Large intestine (tissue), 3 donors: ENCODE results near the gene CHTF8. TPM values are rescaled to one million over a fixed set of nuclear protein-coding genes. Genes with fewer than 3 reads are reported as not detected.
"Not testable (repeated sequence)": the region's sequence is repeated elsewhere in the genome, so short reads cannot be mapped to it uniquely, and the experiment has no call there.

Experiments
- DNase-seq, 2 donors: peaks; one replicate each; pipeline versions ENCODE4 v3.0.0 to v3.0.0-alpha.2; 2013
- H3K27ac ChIP-seq: one replicate; pipeline ENCODE4 v1.5.1; 2013; ENCODE audit warnings: low read length
- H3K27me3 ChIP-seq: 2 replicates; pipeline ENCODE4 v1.6.1; 2013; ENCODE audit warnings: low read length; ENCODE audit not compliant: control insufficient read depth, insufficient read depth
- H3K36me3 ChIP-seq: 2 replicates; pipeline ENCODE4 v1.6.1; 2013; ENCODE audit warnings: low read length; ENCODE audit not compliant: control insufficient read depth, insufficient read depth
- H3K4me1 ChIP-seq: one replicate; pipeline ENCODE4 v1.6.1; 2013; ENCODE audit warnings: low read length; ENCODE audit not compliant: control insufficient read depth, insufficient read depth
- H3K4me3 ChIP-seq: one replicate; pipeline ENCODE4 v1.5.1; 2013; ENCODE audit warnings: low read length
- H3K9me3 ChIP-seq: one replicate; pipeline ENCODE4 v1.6.1; 2013; ENCODE audit warnings: mild to moderate bottlenecking, low read depth, low read length, moderate library complexity; ENCODE audit not compliant: control insufficient read depth
- WGBS: methylation state at CpG from one replicate; pipeline ENCODE4 v1.1.5; 2013; ENCODE audit warnings: low lambda C conversion rate; ENCODE audit not compliant: insufficient coverage; 5-methylcytosine and 5-hydroxymethylcytosine counted together
- polyA plus RNA-seq: library from polyadenylated mRNA; unstranded; fragments of 120-200 nt; gene quantifications from one replicate; pipeline ENCODE4 v1.2.1, GENCODE V29; 2013

CHTF8 gene
- polyA plus RNA-seq, 1 donor, result 93.8 TPM

GRCh38 chr16:69141014-69141413 is 8.6 kb upstream of the CHTF8 start:
- no peak for DNase-seq
- 95% methylated on average over 2 of the region's 5 CpGs for WGBS
- Histone ChIP-seq H3K4me1 (no peaks in the 10 kb centered on the region), H3K4me3 (no peak overlapping the region), H3K27ac (no peak overlapping the region), H3K27me3 (no peaks in the 10 kb centered on the region), H3K36me3 (peaks cover 64% of the 10 kb centered on the region), H3K9me3 (no peaks in the 10 kb centered on the region)

DNA sequence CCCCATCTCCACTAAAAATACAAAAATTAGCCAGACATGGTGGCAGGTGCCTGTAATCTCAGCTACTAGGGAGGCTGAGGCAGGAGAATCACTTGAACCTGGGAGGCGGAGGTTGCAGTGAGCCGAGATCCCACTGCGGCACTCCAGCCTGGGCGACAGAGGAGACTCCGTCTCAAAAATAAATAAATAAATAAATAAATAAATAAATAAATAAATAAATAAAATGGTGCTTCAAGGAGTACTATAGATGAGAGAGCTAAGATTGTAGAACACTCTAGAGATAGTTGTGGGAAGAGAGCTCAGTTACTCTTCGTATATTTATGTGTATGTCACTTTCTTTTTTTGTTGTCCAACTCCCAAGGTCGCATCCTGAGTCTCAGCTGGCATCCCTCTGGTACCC is 7.1 kb upstream of the CHTF8 start:
- not testable (repeated sequence) for DNase-seq, H3K4me1 ChIP-seq, H3K27ac ChIP-seq, H3K4me3 ChIP-seq, H3K27me3 ChIP-seq, H3K9me3 ChIP-seq
- peaks cover 60% of the 10 kb centered on the region for H3K36me3 ChIP-seq
- WGBS, result no CpG with 5 or more reads among the region's 7 CpGs

DNA sequence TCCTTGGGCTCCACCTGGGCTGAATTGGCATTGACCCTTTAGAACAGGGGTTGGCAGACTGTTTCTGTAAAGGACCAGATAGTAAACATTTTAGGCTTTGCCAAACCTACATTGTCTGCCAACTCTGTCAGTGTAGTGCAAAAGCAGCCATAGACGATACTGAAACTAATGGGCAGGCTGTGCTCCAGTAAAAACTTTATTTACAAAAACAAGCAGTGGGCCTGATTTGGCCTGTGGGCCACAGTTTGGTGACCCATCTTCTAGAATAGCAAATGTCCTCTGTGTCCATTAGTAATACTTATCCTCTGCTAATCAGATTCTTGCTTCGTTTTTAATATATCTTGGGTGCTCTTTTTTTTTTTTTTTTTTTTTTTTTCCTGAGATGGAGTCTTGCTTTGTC is 6.2 kb upstream of the CHTF8 start:
- H3K4me3 ChIP-seq, result no peak overlapping the region
- no CpG with 5 or more reads among the region's 2 CpGs for WGBS
- H3K36me3 ChIP-seq, result peaks cover 54% of the 10 kb centered on the region

DNA sequence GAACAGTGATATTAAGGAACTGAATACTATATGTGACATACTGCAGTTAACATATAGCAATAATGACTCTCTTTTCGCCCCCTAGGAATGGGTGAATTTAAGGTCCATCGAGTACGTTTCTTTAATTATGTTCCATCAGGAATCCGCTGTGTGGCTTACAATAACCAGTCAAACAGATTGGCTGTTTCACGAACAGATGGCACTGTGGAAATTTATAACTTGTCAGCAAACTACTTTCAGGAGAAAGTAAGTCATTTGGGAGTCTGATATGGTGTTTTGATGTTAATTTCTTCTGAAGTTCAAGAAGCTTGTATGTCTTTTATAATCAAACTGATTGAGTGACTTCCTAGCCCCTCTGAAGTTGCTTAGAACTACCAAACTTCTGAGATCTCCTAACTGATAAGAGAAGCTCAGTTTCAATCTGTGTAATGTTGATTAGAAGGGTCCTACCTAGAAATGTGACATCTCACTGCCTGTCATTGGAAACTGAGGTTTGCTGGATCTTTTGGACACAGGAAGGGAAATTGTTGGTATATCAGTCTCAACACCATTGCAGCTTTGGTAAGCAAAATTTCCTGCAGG is 1.1 kb upstream of the CHTF8 start:
- no peaks in the 10 kb centered on the region for H3K9me3 ChIP-seq
- no peak overlapping the region for H3K27ac ChIP-seq
- H3K4me3 ChIP-seq, result peak overlapping the region; percentile 93
- DNase-seq, result peak in 1 of 2 donors; percentile 11
- peaks cover 23% of the 10 kb centered on the region for H3K36me3 ChIP-seq
- no CpG with 5 or more reads among the region's 5 CpGs for WGBS
- H3K4me1 ChIP-seq, result peaks cover 3% of the 10 kb centered on the region
- no peaks in the 10 kb centered on the region for H3K27me3 ChIP-seq

More for the DNA sequence above, 6.2 kb upstream of the CHTF8 start:
- Histone ChIP-seq H3K27me3 (no peaks in the 10 kb centered on the region), H3K4me1 (peaks cover 3% of the 10 kb centered on the region), H3K9me3 (no peaks in the 10 kb centered on the region), H3K27ac (no peak overlapping the region)
- DNase-seq, result no peak

DNA sequence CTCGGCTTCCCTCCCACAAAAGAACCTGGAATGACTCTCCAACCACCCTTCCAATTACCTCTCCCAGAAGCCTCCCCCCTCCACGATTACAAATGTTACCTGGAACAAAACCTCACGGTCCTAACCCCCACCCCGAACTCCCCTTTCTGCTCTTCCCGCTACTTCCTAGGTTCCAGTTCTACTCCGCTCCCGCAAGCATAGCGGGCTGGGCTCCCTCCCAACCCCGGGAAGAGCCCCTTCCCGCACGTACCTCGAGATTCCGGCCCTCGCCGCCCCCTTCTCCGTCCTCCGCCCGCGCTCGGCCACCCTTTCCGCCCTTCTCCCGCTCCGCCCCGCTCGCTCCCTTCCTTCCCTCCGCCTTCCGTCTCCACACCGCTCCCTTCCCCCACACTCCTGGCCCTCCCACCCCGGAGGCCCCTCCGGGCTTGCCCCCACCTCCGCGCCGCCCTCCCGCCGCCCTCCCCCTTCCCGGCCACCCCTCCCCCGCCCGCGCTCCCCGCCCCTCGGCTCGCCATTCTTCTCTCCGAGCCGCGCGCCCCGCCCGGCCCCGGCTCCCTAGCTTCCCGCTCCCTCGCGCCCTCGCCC is 457 bp downstream of the CHTF8 start:
- WGBS, result no CpG with 5 or more reads among the region's 53 CpGs

DNA sequence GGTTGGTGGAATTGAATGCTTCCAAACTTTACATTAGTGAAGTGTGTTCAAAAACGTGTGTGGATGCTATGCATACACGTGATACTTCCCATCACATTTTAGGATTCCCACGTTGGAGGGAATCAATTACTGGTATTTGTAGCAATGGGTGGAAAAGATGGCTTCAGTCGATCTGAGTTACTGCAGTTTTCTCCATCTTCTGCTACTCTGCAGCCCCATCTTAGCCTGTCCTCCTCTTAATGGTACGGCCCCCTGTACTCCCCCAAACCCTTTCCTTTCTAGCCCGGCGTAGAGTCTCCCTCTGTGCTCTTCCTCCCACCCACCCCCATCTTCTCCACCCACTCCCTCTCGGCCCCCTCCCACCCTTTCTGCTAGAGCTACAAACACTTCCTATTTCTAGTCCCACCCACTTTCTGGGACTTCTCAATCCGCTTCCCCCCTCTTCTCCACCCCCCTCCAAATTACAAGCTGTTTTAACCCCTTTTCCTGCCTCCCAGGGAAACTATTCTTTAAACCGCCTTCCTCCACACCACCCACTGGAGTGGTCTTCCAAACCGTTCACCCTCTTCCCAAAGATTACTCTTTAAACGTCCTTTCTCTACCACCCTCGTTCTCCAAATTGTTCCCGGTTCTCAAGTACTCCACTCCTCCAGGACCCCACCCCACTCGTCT is 1.1 kb downstream of the CHTF8 start:
- peaks cover 3% of the 10 kb centered on the region for H3K4me1 ChIP-seq
- peaks cover 9% of the 10 kb centered on the region for H3K36me3 ChIP-seq
- H3K27ac ChIP-seq, result peak overlapping the region; percentile 94
- no peak for DNase-seq
- H3K9me3 ChIP-seq, result no peaks in the 10 kb centered on the region
- H3K27me3 ChIP-seq, result no peaks in the 10 kb centered on the region
- 4% methylated on average over 5 of the region's 15 CpGs for WGBS
- peak overlapping the region; percentile 99 for H3K4me3 ChIP-seq

More for the DNA sequence above, 457 bp downstream of the CHTF8 start:
- Histone ChIP-seq H3K36me3 (peaks cover 12% of the 10 kb centered on the region), H3K4me3 (peak overlapping the region; percentile 99), H3K27ac (peak overlapping the region; percentile 94), H3K4me1 (peaks cover 3% of the 10 kb centered on the region), H3K27me3 (no peaks in the 10 kb centered on the region), H3K9me3 (no peaks in the 10 kb centered on the region)
- peak; percentile 84 to 90 for DNase-seq

- WGBS, result 82% methylated on average over 2 of the region's 6 CpGs
- Histone ChIP-seq H3K9me3 (no peaks in the 10 kb centered on the region), H3K4me3 (no peak overlapping the region), H3K36me3 (peaks cover 6% of the 10 kb centered on the region), H3K27me3 (no peaks in the 10 kb centered on the region), H3K4me1 (peaks cover 3% of the 10 kb centered on the region), H3K27ac (no peak overlapping the region)
- DNase-seq, result no peak
These were observed 1.9 kb downstream of the CHTF8 start for GRCh38 chr16:69130461-69130860.

GRCh38 chr16:69127966-69128510 is 4.3 kb downstream of the CHTF8 start:
- H3K4me3 ChIP-seq, result no peak overlapping the region

GRCh38 chr16:69126801-69127200 is 5.6 kb downstream of the CHTF8 start:
- not testable (repeated sequence) for H3K4me3 ChIP-seq, H3K27me3 ChIP-seq, H3K27ac ChIP-seq, H3K9me3 ChIP-seq, H3K36me3 ChIP-seq, DNase-seq, H3K4me1 ChIP-seq
- no CpG with 5 or more reads among the region's 10 CpGs for WGBS

More at GRCh38 chr16:69127966-69128510, 4.3 kb downstream of the CHTF8 start:
- no peak for DNase-seq
- H3K4me1 ChIP-seq, result no peaks in the 10 kb centered on the region
- no CpG with 5 or more reads among the region's 12 CpGs for WGBS
- H3K9me3 ChIP-seq, result no peaks in the 10 kb centered on the region
- peaks cover 4% of the 10 kb centered on the region for H3K36me3 ChIP-seq
- H3K27me3 ChIP-seq, result no peaks in the 10 kb centered on the region
- H3K27ac ChIP-seq, result no peak overlapping the region

GRCh38 chr16:69126221-69126620 is 6.2 kb downstream of the CHTF8 start:
- H3K36me3 ChIP-seq, result peaks cover 4% of the 10 kb centered on the region
- no peaks in the 10 kb centered on the region for H3K27me3 ChIP-seq
- H3K4me3 ChIP-seq, result no peak overlapping the region
- 100% methylated on average over 1 of the region's 3 CpGs for WGBS
- no peak for DNase-seq
- H3K4me1 ChIP-seq, result no peaks in the 10 kb centered on the region
- H3K27ac ChIP-seq, result no peak overlapping the region
- H3K9me3 ChIP-seq, result no peaks in the 10 kb centered on the region
